A549 (cell line): Measurements from ENCODE around the gene ATF7IP. TPM values are rescaled to one million over a fixed set of nuclear protein-coding genes. Genes with fewer than 3 reads are reported as not detected.

Experiments used
- ATAC-seq, 2 experiments: fragments of 200-7000 bp in 1 of 2; fragments of >200 bp in 1 of 2; cut with Nextera tagmentation in 1 of 2; cut with Tn5 transposase in 1 of 2; 3 replicates each; pipeline versions ENCODE4 v1.8.0 to v1.9.1; 2018 to 2020; ENCODE audit warnings: mild to moderate bottlenecking in 1 of 2, moderate library complexity in 1 of 2
- CTCF ChIA-PET: fragments of 300-600 bp; sonication (Branson Sonifier 250); formaldehyde crosslinking; extraction: SDS; loops from one replicate; lab custom pipeline; 2021; ENCODE audit warnings: antibody characterized with exemption, inconsistent platforms; lab: Yijun Ruan, JAX
- POLR2A ChIA-PET: fragments of 350-600 bp; formaldehyde crosslinking; extraction: SDS; loops from one replicate; lab custom pipeline; 2021; ENCODE audit warnings: antibody characterized with exemption, inconsistent platforms; lab: Yijun Ruan, JAX
- DNase-seq, 2 experiments: peaks; one replicate each; pipeline versions ENCODE4 v3.0.0 to v3.0.0-alpha.2; 2011 to 2016; ENCODE audit warnings: low read depth in 1 of 2, low spot score in 1 of 2
- FAIRE-seq: peaks from 2 replicates; lab custom pipeline; 2011; peaks lifted over from hg19 to GRCh38; lab: Jason Lieb, UNC
- H3K27ac ChIP-seq, 2 experiments: fragments of >200 bp; sonication (Bioruptor Twin); formaldehyde crosslinking; 3 replicates each; pipeline ENCODE4 v1.5.1; 2016 to 2017
- H3K4me1 ChIP-seq: fragments of >200 bp; sonication (Bioruptor Twin); formaldehyde crosslinking; 3 replicates; pipeline ENCODE4 v1.6.1; 2016
- H3K4me2 ChIP-seq: fragments of >200 bp; sonication (Bioruptor Twin); formaldehyde crosslinking; 3 replicates; pipeline ENCODE4 v1.6.1; 2016
- H3K4me3 ChIP-seq: fragments of >200 bp; sonication (Bioruptor Twin); formaldehyde crosslinking; 3 replicates; pipeline ENCODE4 v1.5.1; 2016
- H3K9me3 ChIP-seq: fragments of >200 bp; sonication (Bioruptor Twin); formaldehyde crosslinking; 3 replicates; pipeline ENCODE4 v1.6.1; 2016
- CBX8 ChIP-seq: fragments of 200-600 bp; sonication (generic); IDR thresholded peaks from 2 replicates; pipeline ENCODE4 v1.6.1; 2016
- CHD2 ChIP-seq: fragments of 150-350 bp; IDR thresholded peaks from 2 replicates; pipeline ENCODE4 v1.6.1; 2014; ENCODE audit warnings: low read length; ENCODE audit not compliant: partially characterized antibody
- CHD4 ChIP-seq: fragments of 200-600 bp; sonication (generic); IDR thresholded peaks from 2 replicates; pipeline ENCODE4 v1.6.1; 2016; ENCODE audit warnings: antibody characterized with exemption, mild to moderate bottlenecking, borderline replicate concordance
- EHMT2 ChIP-seq: fragments of 200-600 bp; sonication (generic); IDR thresholded peaks from 2 replicates; pipeline ENCODE4 v1.6.1; 2016; ENCODE audit warnings: antibody characterized with exemption, low read depth, mild to moderate bottlenecking, moderate library complexity
- ESRRA ChIP-seq: fragments of 150-350 bp; IDR thresholded peaks from 2 replicates; pipeline ENCODE4 v1.6.1; 2014; ENCODE audit warnings: mild to moderate bottlenecking, low read length, borderline replicate concordance
- FOXS1 ChIP-seq: fragments of 250-450 bp; sonication (Bioruptor Pico); IDR thresholded peaks from 2 replicates; pipeline ENCODE4 v1.5.0; 2020; ENCODE audit warnings: mild to moderate bottlenecking, moderate library complexity
- HOXA7 ChIP-seq: fragments of 250-450 bp; sonication (Bioruptor Pico); IDR thresholded peaks from 2 replicates; pipeline ENCODE4 v1.5.0; 2020; ENCODE audit warnings: mild to moderate bottlenecking, moderate library complexity
- HOXB13 ChIP-seq: fragments of 250-450 bp; sonication (Bioruptor Pico); IDR thresholded peaks from 2 replicates; pipeline ENCODE4 v1.5.0; 2020; ENCODE audit warnings: low read depth, mild to moderate bottlenecking, moderate library complexity
- HOXB5 ChIP-seq: fragments of 250-450 bp; sonication (Bioruptor Pico); IDR thresholded peaks from 2 replicates; pipeline ENCODE4 v1.5.0; 2020; ENCODE audit warnings: mild to moderate bottlenecking, moderate library complexity
- KDM1A ChIP-seq: fragments of 200-600 bp; sonication (generic); IDR thresholded peaks from 2 replicates; pipeline ENCODE4 v1.6.1; 2016; ENCODE audit warnings: low read depth, mild to moderate bottlenecking
- MAFK ChIP-seq: fragments of 450-650 bp; IDR thresholded peaks from 2 replicates; pipeline ENCODE4 v1.6.1; 2014; ENCODE audit not compliant: partially characterized antibody
- MAZ ChIP-seq: fragments of 150-350 bp; IDR thresholded peaks from 2 replicates; pipeline ENCODE4 v1.6.1; 2014; ENCODE audit warnings: antibody characterized with exemption, low read depth, low read length, borderline replicate concordance
- MYC ChIP-seq: IDR thresholded peaks from 2 replicates; pipeline ENCODE4 v1.6.1; 2012; ENCODE audit warnings: mild to moderate bottlenecking, inconsistent platforms, low read length, improper control_type of control experiment, borderline replicate concordance
- NFE2L2 ChIP-seq: fragments of 150-350 bp; conservative IDR thresholded peaks from 2 replicates; pipeline ENCODE4 v1.6.1; 2014; ENCODE audit warnings: low read length
- POLR2AphosphoS2 ChIP-seq: conservative IDR thresholded peaks from 2 replicates; pipeline ENCODE4 v1.6.1; 2012; ENCODE audit warnings: low read length, improper control_type of control experiment, inconsistent platforms
- RCOR1 ChIP-seq: fragments of 150-350 bp; IDR thresholded peaks from 2 replicates; pipeline ENCODE4 v1.6.1; 2014; ENCODE audit warnings: antibody characterized with exemption, low read length, low read depth
- SMC3 ChIP-seq: fragments of >200 bp; sonication (Bioruptor Twin); formaldehyde crosslinking; IDR thresholded peaks from 3 replicates; pipeline ENCODE4 v1.6.1; 2018; ENCODE audit warnings: inconsistent platforms
- SREBF2 ChIP-seq: fragments of 450-650 bp; IDR thresholded peaks from 2 replicates; pipeline ENCODE4 v1.6.1; 2014; ENCODE audit warnings: mild to moderate bottlenecking, moderate library complexity
- TFCP2L1 ChIP-seq: fragments of 250-450 bp; sonication (Bioruptor Pico); IDR thresholded peaks from 2 replicates; pipeline ENCODE4 v1.5.0; 2021; ENCODE audit warnings: mild to moderate bottlenecking
- ZC3H11A ChIP-seq: fragments of 450-650 bp; IDR thresholded peaks from 2 replicates; pipeline ENCODE4 v1.6.1; 2014; ENCODE audit warnings: antibody characterized with exemption, mild to moderate bottlenecking
- ZNF302 ChIP-seq: fragments of 250-450 bp; sonication (Bioruptor Pico); IDR thresholded peaks from 2 replicates; pipeline ENCODE4 v1.9.0; 2021; ENCODE audit warnings: inconsistent platforms, mild to moderate bottlenecking, moderate library complexity
- WGBS: methylation state at CpG from one replicate; pipeline ENCODE4 v1.1.6; 2017; ENCODE audit errors: missing lambda C conversion rate; 5-methylcytosine and 5-hydroxymethylcytosine counted together
- polyA plus RNA-seq, 4 experiments: library from polyadenylated mRNA; depleted of rRNA in 3 of 4; stranded (reverse); fragments of >200 nt; fragmentation: RNase III in 1 of 4; extraction: RNeasy Plus Mini Kit Qiagen cat#74134 plus additional on column Dnase treatment in 1 of 4; gene quantifications; 2 replicates in 3 of 4; 3 replicates in 1 of 4; pipeline ENCODE4 v1.2.3, GENCODE V29; 2011 to 2017
- TF ChIP-seq, protein P1 (sequence below): fragments of >200 bp; sonication (Bioruptor Twin); formaldehyde crosslinking; IDR thresholded peaks from 3 replicates; pipeline ENCODE4 v1.5.1; 2016
- TF ChIP-seq, protein P2 (sequence below): fragments of 200-600 bp; sonication (generic); IDR thresholded peaks from 2 replicates; pipeline ENCODE4 v1.6.1; 2016; ENCODE audit warnings: antibody characterized with exemption, mild to moderate bottlenecking, moderate library complexity
- TF ChIP-seq, protein P3 (sequence below): IDR thresholded peaks from 2 replicates; pipeline ENCODE4 v1.6.1; 2012

The ATF7IP gene
- polyA plus RNA-seq, 2 of the 4 experiments (the other 2 are of a cell fraction), result 5.6 to 14.2 TPM

DNA sequence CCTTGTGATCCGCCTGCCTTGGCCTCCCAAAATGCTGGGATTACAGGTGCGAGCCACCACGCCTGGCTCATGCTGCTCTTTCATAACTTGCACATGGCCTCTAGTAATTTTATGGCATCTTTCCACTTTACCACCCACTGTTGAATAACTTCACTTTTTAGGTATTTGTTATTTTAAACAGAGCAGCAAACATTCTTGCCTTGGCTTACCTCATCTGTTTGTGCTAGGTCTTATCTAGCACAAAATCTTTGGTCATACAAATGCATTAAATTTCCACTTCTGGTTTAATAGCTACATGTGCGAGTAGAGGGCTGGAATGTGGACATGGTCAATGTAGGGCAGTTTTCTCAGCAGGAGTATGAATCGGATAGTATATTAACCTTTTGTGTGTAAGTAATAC, 38.8 kb upstream of the ATF7IP start:
- Histone ChIP-seq H3K9me3 (peaks cover 11% of the 10 kb centered on the region), H3K4me2 (no peak overlapping the region), H3K4me1 (no peaks in the 10 kb centered on the region), H3K4me3 (no peak overlapping the region), H3K27ac (no peak overlapping the region)
- no peak for DNase-seq
- WGBS, result 89% methylated on average over 5 of the region's 5 CpGs
- TF ChIP-seq KDM1A (no peak), ZNF302 (CRISPR knock-in tag) (no peak), CHD4 (no peak), HOXB5 (CRISPR knock-in tag) (no peak), ZC3H11A (no peak)
- no peak for FAIRE-seq
- CTCF ChIA-PET, result no interaction called here
- no peak for ATAC-seq
- POLR2A ChIA-PET, result no interaction called here

DNA sequence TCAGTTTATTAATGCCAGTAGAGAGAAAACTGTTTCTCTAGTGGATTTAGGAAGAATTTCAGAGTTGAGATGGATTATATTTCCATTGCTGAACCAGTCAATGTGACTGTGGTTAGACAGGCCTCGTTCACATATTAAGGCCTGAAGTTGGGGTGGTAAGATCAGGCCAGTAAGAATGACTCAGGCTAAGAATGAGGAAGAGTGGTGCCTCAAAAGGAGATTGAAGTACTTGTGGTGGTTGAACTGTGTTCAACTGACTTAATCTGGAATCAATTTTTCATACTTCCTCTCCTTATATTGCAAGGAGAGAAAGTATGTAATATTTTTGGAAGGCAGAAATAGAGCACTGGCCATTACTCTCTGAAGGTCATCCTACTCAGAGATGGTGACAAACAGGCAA, 37.8 kb upstream of the ATF7IP start:
- TF ChIP-seq, protein P1, sequence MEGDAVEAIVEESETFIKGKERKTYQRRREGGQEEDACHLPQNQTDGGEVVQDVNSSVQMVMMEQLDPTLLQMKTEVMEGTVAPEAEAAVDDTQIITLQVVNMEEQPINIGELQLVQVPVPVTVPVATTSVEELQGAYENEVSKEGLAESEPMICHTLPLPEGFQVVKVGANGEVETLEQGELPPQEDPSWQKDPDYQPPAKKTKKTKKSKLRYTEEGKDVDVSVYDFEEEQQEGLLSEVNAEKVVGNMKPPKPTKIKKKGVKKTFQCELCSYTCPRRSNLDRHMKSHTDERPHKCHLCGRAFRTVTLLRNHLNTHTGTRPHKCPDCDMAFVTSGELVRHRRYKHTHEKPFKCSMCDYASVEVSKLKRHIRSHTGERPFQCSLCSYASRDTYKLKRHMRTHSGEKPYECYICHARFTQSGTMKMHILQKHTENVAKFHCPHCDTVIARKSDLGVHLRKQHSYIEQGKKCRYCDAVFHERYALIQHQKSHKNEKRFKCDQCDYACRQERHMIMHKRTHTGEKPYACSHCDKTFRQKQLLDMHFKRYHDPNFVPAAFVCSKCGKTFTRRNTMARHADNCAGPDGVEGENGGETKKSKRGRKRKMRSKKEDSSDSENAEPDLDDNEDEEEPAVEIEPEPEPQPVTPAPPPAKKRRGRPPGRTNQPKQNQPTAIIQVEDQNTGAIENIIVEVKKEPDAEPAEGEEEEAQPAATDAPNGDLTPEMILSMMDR, result no peak
- no peak for FAIRE-seq
- POLR2A ChIA-PET, result no interaction called here

DNA sequence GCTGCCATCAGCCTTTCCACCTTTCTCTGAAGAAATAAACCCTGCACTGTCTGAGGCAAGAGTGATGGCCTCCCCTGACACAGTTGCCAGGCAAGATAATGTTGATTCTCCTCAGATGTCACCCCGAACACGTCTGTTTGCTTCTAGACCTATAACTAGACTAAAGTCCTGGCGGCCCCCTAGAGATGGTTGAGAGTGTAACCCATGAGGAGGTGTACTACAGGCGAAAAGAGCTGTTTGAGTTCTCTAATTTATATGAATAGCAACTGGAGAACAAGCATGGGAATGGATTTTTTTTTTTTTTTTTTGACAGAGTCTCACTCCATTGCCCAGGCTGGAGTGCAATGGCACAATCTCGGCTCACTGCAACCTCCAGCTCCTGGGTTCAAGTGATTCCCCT, 33.0 kb upstream of the ATF7IP start:
- no peak for ATAC-seq
- 0% methylated on average over 5 of the region's 5 CpGs for WGBS
- DNase-seq, result no peak
- no peaks in the 10 kb centered on the region for H3K4me1 ChIP-seq
- H3K4me2 ChIP-seq, result no peak overlapping the region
- no peak for TF ChIP-seq MYC
- TF ChIP-seq CBX8, result no peak
- no peak for TF ChIP-seq ESRRA
- no peak for TF ChIP-seq MAZ
- no peak for TF ChIP-seq CHD2
- H3K9me3 ChIP-seq, result peaks cover 27% of the 10 kb centered on the region
- H3K27ac ChIP-seq, result no peak overlapping the region
- ChIA-PET POLR2A (no interaction called here), CTCF (interaction anchor here (0.6 kb wide), 1 partner anchor 297 kb away, joined by 3 read pairs; no protein-coding TSS in a partner anchor)
- FAIRE-seq, result no peak
- H3K4me3 ChIP-seq, result no peak overlapping the region

More for the DNA sequence above, 37.8 kb upstream of the ATF7IP start:
- Histone ChIP-seq H3K4me1 (no peaks in the 10 kb centered on the region), H3K4me3 (no peak overlapping the region), H3K9me3 (peaks cover 19% of the 10 kb centered on the region), H3K4me2 (no peak overlapping the region), H3K27ac (no peak overlapping the region)
- no peak for DNase-seq
- no peak for ATAC-seq
- WGBS, result 5% methylated on average over 1 of the region's 1 CpG
- CTCF ChIA-PET, result no interaction called here

DNA sequence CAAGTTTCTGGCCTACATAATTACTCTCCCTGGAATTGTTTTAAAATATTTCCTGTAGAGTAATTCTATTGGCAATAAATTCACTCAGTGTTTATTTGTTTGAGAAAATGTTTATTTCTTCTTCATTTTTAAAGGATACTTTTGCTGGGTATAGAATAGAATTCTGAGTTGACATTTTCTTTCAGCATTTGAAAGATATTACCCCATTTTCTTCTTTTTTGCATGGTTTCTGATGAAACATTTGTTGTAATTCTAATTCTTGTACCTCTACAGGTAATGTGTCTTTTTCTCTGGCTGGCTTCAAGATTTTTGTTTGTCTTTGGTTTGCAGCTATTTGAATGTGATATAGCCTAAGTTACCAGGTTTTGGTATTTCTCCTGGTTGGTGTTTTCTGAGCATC, 25.1 kb upstream of the ATF7IP start:
- ATAC-seq, result no peak
- no peak for TF ChIP-seq FOXS1 (CRISPR knock-in tag)
- no peak for TF ChIP-seq MAZ
- TF ChIP-seq KDM1A, result no peak
- TF ChIP-seq HOXB13 (CRISPR knock-in tag), result no peak
- no peak for TF ChIP-seq POLR2AphosphoS2
- TF ChIP-seq MAFK, result no peak
- no peak for TF ChIP-seq SMC3
- no peak for TF ChIP-seq EHMT2
- TF ChIP-seq SREBF2, result no peak
- no peak for TF ChIP-seq HOXA7
- TF ChIP-seq ZNF302 (CRISPR knock-in tag), result no peak
- TF ChIP-seq NFE2L2, result no peak
- TF ChIP-seq, protein P2, sequence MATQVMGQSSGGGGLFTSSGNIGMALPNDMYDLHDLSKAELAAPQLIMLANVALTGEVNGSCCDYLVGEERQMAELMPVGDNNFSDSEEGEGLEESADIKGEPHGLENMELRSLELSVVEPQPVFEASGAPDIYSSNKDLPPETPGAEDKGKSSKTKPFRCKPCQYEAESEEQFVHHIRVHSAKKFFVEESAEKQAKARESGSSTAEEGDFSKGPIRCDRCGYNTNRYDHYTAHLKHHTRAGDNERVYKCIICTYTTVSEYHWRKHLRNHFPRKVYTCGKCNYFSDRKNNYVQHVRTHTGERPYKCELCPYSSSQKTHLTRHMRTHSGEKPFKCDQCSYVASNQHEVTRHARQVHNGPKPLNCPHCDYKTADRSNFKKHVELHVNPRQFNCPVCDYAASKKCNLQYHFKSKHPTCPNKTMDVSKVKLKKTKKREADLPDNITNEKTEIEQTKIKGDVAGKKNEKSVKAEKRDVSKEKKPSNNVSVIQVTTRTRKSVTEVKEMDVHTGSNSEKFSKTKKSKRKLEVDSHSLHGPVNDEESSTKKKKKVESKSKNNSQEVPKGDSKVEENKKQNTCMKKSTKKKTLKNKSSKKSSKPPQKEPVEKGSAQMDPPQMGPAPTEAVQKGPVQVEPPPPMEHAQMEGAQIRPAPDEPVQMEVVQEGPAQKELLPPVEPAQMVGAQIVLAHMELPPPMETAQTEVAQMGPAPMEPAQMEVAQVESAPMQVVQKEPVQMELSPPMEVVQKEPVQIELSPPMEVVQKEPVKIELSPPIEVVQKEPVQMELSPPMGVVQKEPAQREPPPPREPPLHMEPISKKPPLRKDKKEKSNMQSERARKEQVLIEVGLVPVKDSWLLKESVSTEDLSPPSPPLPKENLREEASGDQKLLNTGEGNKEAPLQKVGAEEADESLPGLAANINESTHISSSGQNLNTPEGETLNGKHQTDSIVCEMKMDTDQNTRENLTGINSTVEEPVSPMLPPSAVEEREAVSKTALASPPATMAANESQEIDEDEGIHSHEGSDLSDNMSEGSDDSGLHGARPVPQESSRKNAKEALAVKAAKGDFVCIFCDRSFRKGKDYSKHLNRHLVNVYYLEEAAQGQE, result no peak
- no peak for TF ChIP-seq TFCP2L1
- no peak for TF ChIP-seq MYC
- TF ChIP-seq, protein P3, sequence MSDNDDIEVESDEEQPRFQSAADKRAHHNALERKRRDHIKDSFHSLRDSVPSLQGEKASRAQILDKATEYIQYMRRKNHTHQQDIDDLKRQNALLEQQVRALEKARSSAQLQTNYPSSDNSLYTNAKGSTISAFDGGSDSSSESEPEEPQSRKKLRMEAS, result no peak
- TF ChIP-seq, protein P1, result no peak
- TF ChIP-seq ZC3H11A, result no peak
- TF ChIP-seq RCOR1, result no peak
- TF ChIP-seq, all 56 proteins: peak for 0
- DNase-seq (no peak), FAIRE-seq (no peak)
- ChIA-PET CTCF (no interaction called here), POLR2A (interaction anchor here (0.6 kb wide), 1 partner anchor 25 kb away, joined by 4 read pairs; the partner anchor contains the start of gene ATF7IP)
- H3K4me3 ChIP-seq, result no peak overlapping the region
- H3K4me1 ChIP-seq, result no peaks in the 10 kb centered on the region
- no peak overlapping the region for H3K27ac ChIP-seq
- H3K9me3 ChIP-seq, result peaks cover 28% of the 10 kb centered on the region
- no peak overlapping the region for H3K4me2 ChIP-seq
